GM18861 (cell line): ENCODE data around the gene CCNT1.
A peak's percentile ranks its signal among the peaks of the same experiment; 100 is the strongest.
"Not testable (repeated sequence)": the region's sequence is repeated elsewhere in the genome, so short reads cannot be mapped to it uniquely, and the experiment has no call there.

Experiments used
- ATAC-seq: cut with Tn5 transposase; IDR thresholded peaks from one replicate; pipeline ENCODE4 v1.9.1; 2021; ENCODE audit not compliant: unreplicated experiment

Gene CCNT1

GRCh38 chr12:48716493-48717251 is at the start of gene CCNT1:
TSS of gene CCNT1 (minus strand) at chr12:48716707. CDS start at chr12:48716675, 32 bp downstream.
- ATAC-seq = peak; percentile 95

DNA sequence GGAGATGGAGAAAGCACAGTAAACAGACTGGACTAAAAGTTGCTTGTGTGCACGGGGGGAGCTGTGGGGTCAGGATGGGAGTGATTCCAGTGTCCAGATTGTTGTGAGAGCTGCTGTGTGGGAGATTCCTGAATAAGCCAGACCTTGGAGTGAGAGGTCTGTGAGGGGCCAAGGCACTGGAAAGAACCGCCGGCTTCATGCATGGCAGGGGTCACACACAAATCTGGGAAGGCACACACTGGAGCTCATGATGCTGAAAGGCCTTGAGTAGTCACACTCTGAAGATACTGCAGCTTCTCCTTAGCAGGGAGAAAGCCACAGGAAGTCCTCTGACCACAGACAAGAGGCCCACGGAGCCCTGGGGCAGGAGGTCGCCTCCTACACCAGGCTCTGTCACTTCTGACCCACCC is 49.3 kb upstream of the CCNT1 start:
- ATAC-seq = no peak

DNA sequence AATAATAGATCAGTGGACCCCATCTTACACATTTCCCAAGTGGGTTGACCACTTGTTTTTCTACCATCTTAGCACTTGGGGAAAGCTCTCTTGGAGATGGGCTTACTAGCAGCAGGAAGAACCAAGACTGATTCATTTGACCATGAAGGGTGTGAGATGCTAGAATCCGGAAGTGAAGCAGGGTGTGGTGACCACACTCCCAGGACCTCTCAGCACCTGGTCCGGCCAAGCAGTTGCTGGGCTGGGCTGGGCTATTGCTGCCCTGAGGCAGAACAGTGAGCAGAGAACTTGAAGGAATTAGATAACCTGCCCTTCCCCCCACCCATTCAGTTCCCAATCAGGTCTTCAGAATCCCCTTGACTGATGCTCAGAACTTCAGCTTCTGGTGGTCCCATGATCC is 48.0 kb upstream of the CCNT1 start:
- ATAC-seq = no peak

GRCh38 chr12:48758737-48759136 is 42.2 kb upstream of the CCNT1 start:
- no peak for ATAC-seq

GRCh38 chr12:48758186-48758585 is 41.7 kb upstream of the CCNT1 start:
- no peak for ATAC-seq

DNA sequence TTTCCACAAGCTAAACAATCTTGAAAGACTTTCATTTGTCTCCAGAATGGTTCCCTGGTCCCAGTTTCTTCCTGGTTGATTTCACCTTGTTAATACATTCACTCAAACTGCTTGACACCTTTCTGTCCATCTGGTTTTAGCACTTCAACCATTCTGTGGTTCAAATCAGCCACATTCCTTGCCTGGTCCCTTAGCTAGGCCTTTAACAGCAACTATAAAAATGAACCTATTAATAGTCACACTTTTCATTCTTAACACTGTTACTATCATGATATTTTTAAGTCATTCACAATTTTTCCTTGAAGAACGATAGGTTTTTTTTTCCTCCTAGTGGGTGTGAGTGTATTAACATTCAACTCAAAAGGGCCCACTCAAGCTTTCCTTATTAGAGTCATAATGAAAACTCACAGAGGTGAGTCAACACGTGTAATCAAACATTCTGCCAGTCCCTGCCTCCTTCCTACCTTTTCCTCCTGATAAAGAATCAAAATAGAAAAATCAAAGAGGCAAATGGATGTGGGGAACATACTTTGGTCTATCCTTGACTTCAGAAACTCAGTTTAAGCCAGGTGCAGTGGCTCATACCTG is 34.4 kb upstream of the CCNT1 start:
- no peak for ATAC-seq

GRCh38 chr12:48750215-48750614 is 33.7 kb upstream of the CCNT1 start:
- no peak for ATAC-seq

- no peak for ATAC-seq
Observed at GRCh38 chr12:48744251-48745008, 27.9 kb upstream of the CCNT1 start.

- ATAC-seq = no peak
Observed at GRCh38 chr12:48739618-48740269, 23.2 kb upstream of the CCNT1 start.

GRCh38 chr12:48736456-48736855 is 19.9 kb upstream of the CCNT1 start:
- ATAC-seq = no peak

DNA sequence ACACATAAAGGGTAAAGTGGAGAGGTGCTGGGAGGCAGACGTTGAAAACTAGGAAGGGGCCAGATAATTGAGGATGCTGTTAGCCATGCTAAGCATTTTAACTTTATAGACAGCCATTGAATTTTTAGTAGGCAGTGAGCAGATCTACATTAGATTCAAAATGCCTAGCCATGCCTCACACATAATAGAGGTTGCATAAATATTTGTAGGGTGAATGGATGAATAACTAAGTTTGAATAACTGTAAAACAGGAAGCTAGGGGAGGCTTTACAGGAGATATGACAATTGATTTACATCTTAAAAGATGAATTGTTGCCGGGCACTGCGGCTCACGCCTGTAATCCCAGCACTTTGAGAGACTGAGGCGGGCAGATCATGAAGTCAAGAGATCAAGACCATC is 12.3 kb upstream of the CCNT1 start:
- no peak for ATAC-seq

- ATAC-seq = not testable (repeated sequence)
Observed at GRCh38 chr12:48720737-48721136, 4.2 kb upstream of the CCNT1 start.

DNA sequence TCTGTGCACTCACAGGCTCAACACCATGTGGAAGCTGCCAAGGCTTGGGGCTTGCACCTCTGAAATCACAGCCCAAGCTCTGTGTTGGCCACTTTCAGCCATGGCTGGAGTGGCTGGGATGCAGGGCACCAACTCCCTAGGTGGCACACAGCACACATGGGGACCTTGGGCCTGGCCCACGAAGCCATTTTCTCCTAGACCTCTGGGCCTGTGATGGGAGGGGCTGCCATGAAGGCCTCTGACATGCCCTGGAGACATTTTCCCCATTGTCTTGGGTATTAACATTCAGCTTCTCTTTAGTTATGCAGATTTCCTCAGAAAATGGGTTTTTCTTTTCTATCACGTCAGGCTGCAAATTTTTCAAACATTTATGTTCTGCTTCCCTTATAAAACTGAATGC is 3.7 kb upstream of the CCNT1 start:
- not testable (repeated sequence) for ATAC-seq

DNA sequence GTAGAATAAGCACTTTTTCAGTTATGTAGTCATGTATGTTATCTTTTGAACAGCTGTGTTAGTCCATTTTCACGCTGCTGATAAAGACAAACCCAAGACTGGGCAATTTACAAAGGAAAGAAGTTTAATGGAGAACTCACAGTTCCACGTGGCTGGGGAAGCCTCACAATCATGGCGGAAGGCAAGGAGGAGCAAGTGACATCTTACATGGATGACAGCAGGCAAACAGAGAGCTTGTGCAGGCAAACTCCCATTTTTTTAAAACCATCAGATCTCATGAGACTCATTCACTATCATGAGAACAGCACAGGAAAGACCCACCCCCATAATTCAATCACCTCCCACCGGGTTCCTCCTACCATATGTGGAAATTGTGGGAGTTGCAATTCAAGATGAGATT is 2.5 kb upstream of the CCNT1 start:
- ATAC-seq = not testable (repeated sequence)

- ATAC-seq = no peak
Observed at GRCh38 chr12:48717252-48717695, 767 bp upstream of the CCNT1 start.

DNA sequence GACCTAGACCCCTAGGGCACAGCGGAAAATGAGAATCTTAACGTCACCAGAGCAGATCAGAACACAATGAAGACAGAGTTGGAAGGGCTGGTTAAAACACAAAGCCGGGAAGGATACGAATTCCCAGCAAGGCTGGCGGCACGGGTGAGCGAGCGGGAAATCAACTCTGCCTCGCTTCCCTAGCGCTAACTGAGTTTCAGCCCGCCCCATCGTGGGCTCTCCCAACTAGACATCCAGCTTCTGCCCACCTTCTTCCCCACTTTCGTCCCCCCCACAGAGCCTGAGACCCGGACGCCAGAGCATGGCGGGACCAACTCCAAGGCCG is 377 bp downstream of the CCNT1 start:
- ATAC-seq = no peak

GRCh38 chr12:48712209-48712608 is 4.3 kb downstream of the CCNT1 start:
- ATAC-seq = no peak

- ATAC-seq = not testable (repeated sequence)
Observed at GRCh38 chr12:48698822-48699221, 17.7 kb downstream of the CCNT1 start.

DNA sequence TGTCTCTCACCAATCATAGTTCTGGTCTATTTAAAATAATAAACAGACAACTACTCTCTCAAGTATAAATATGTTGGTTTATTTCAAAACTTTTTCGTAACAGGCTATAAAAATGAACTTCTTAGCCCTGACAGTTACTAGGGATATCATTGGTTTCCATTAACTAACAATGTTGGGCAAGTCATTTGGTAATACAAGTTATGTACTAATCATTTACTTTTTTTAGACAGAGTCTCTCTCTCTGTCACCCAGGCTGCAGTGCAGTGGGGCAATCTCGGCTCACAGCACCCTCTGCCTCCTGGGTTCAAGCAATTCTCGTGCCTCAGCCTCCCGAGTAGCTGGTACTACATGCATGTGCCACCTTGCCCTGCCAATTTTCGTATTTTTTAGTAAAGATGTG is 19.9 kb downstream of the CCNT1 start:
- ATAC-seq = no peak

- ATAC-seq = no peak
Observed at GRCh38 chr12:48695859-48696258, 20.6 kb downstream of the CCNT1 start.

GRCh38 chr12:48694038-48694437 is 22.5 kb downstream of the CCNT1 start:
- ATAC-seq = no peak

- ATAC-seq = no peak
Observed at GRCh38 chr12:48693572-48693971, 22.9 kb downstream of the CCNT1 start.
